ENCODE data around the gene BPIFB3. TPM values are rescaled to one million over a fixed set of nuclear protein-coding genes. Genes with fewer than 3 reads are reported as not detected.

BPIFB3 gene
- total RNA-seq, 1 experiment from 2014 or later, result not detected

GRCh38 chr20:33082546-33082945 lies 28.8 kb downstream of the BPIFB3 start:
- H3K4me3 ChIP-seq (ENCODE audit: low read depth, low read length, poor library complexity, severe bottlenecking), result no peak overlapping the region
- ChIA-PET CTCF (no interaction called here), POLR2A (ENCODE audit: low non-redundant PET) (no interaction called here)
- H3K36me3 ChIP-seq (ENCODE audit: insufficient read depth, low read length, poor library complexity, severe bottlenecking), result no peaks in the 10 kb centered on the region
- H3K4me1 ChIP-seq (ENCODE audit: insufficient read depth, low read length, poor library complexity, severe bottlenecking), result no peaks in the 10 kb centered on the region
- BruUV-seq (replicated peaks), result no TSS peak
- H3K9me3 ChIP-seq (ENCODE audit: low read depth, low read length, poor library complexity, severe bottlenecking), result no peaks in the 10 kb centered on the region
- no peak for DNase-seq (ENCODE audit: low spot score)
- no peak overlapping the region for H3K27ac ChIP-seq (ENCODE audit: low read depth, low read length, poor library complexity, severe bottlenecking)
- TF ChIP-seq EZH2 (IDR thresholded peaks at IDR 0.05; ENCODE audit: borderline replicate concordance, low read depth, low read length, poor library complexity, severe bottlenecking), result no peak
- no peaks in the 10 kb centered on the region for H3K27me3 ChIP-seq (replicated peaks; ENCODE audit: insufficient read depth, low read depth, low read length, poor library complexity)
- intact Hi-C loops (cut with micrococcal nuclease; ENCODE audit: unreplicated experiment), result no loop called here

DNA sequence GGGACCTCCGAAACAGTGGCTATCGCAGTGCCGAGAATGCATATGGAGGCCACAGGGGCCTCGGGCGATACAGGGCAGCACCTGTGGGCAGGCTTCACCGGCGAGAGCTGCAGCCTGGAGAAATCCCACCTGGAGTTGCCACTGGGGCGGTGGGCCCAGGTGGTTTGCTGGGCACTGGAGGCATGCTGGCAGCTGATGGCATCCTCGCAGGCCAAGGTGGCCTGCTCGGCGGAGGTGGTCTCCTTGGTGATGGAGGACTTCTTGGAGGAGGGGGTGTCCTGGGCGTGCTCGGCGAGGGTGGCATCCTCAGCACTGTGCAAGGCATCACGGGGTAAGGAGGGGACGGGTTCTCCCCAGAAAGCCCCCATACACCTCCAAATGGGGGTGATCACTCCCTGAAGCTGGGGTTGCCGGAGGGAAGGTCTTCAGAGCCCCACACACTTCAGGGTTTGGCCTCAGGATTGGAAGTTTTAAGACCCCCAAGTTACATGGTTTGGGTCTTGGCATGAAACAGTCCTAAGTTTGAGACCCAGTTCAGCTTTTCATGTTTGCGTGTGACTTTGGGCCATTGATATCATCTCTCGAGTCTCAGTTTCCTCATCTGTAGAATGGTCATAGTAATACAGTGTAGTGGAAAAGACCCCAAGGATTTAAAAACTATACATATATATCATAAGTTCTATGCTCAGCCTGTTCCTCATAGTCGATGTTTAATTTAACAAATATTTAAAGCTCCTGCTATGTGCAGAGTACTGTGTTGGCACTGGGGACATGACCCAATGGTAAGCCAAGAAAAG lies 30.0 kb downstream of the BPIFB3 start:
- BruUV-seq (replicated peaks), result no TSS peak
- Histone ChIP-seq H3K4me3 (ENCODE audit: low read depth, low read length, poor library complexity, severe bottlenecking) (no peak overlapping the region), H3K36me3 (ENCODE audit: insufficient read depth, low read length, poor library complexity, severe bottlenecking) (no peaks in the 10 kb centered on the region), H3K9me3 (ENCODE audit: low read depth, low read length, poor library complexity, severe bottlenecking) (no peaks in the 10 kb centered on the region), H3K27ac (ENCODE audit: low read depth, low read length, poor library complexity, severe bottlenecking) (no peak overlapping the region), H3K27me3 (replicated peaks; ENCODE audit: insufficient read depth, low read depth, low read length, poor library complexity) (peaks cover 6% of the 10 kb centered on the region), H3K4me1 (ENCODE audit: insufficient read depth, low read length, poor library complexity, severe bottlenecking) (no peaks in the 10 kb centered on the region)
- TF ChIP-seq EZH2 (IDR thresholded peaks at IDR 0.05; ENCODE audit: borderline replicate concordance, low read depth, low read length, poor library complexity, severe bottlenecking) (no peak), CTCF (conservative IDR thresholded peaks at IDR 0.05; ENCODE audit: low read depth, low read length) (no peak)
- CTCF ChIA-PET, result no interaction called here
- no peak for DNase-seq (ENCODE audit: low spot score)
- intact Hi-C loops (cut with micrococcal nuclease; ENCODE audit: unreplicated experiment), result no loop called here
- POLR2A ChIA-PET (ENCODE audit: low non-redundant PET), result no interaction called here

DNA sequence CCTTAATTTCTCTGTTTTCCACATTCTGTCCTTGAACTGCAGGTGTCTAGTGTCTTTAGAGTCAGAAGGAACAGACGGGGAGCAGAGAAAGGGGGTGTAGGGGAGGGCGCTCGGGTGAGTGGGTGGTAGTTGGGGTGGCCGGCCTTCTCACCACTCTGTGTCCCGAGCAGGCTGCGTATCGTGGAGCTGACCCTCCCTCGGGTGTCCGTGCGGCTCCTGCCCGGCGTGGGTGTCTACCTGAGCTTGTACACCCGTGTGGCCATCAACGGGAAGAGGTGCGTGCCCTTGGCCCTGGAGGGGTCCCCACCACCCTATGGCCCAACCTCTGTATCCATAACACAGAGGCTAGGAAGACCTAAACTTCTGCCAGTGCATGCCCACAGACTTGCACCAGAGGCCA lies 31.0 kb downstream of the BPIFB3 start:
- Histone ChIP-seq H3K4me3 (ENCODE audit: low read depth, low read length, poor library complexity, severe bottlenecking) (no peak overlapping the region), H3K9me3 (ENCODE audit: low read depth, low read length, poor library complexity, severe bottlenecking) (no peaks in the 10 kb centered on the region), H3K4me1 (ENCODE audit: insufficient read depth, low read length, poor library complexity, severe bottlenecking) (no peaks in the 10 kb centered on the region), H3K27ac (ENCODE audit: low read depth, low read length, poor library complexity, severe bottlenecking) (no peak overlapping the region), H3K27me3 (replicated peaks; ENCODE audit: insufficient read depth, low read depth, low read length, poor library complexity) (peaks cover 13% of the 10 kb centered on the region), H3K36me3 (ENCODE audit: insufficient read depth, low read length, poor library complexity, severe bottlenecking) (no peaks in the 10 kb centered on the region)
- no TSS peak for BruUV-seq (replicated peaks)
- ChIA-PET CTCF (no interaction called here), POLR2A (ENCODE audit: low non-redundant PET) (no interaction called here)
- intact Hi-C loops (cut with micrococcal nuclease; ENCODE audit: unreplicated experiment), result no loop called here
- TF ChIP-seq CTCF (conservative IDR thresholded peaks at IDR 0.05; ENCODE audit: low read depth, low read length) (no peak), EZH2 (IDR thresholded peaks at IDR 0.05; ENCODE audit: borderline replicate concordance, low read depth, low read length, poor library complexity, severe bottlenecking) (no peak)
- no peak for DNase-seq (ENCODE audit: low spot score)

All from A673 (cell line).